ENCODE results near the gene DYRK1A.

DNA sequence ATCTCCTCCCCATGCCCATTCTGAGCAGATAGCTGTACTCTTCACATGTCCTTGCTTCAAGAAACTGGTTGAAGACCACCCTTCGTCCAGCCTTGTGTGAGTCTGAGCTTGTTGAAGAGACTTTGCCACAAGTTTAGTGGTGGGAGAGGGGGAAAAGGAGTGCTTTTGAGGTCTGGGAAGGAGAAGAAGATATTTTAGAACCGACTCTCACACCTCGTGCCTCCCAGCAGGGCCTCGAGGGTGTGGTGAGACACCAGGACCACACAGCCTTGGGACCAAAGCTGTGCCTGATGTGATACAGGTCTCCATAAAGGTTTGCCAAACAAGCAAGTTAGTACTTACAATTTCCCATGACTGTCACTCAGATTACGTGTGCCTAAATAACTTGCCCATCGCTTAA lies 201.8 kb downstream of the DYRK1A start:
- TF ChIP-seq, protein P1, sequence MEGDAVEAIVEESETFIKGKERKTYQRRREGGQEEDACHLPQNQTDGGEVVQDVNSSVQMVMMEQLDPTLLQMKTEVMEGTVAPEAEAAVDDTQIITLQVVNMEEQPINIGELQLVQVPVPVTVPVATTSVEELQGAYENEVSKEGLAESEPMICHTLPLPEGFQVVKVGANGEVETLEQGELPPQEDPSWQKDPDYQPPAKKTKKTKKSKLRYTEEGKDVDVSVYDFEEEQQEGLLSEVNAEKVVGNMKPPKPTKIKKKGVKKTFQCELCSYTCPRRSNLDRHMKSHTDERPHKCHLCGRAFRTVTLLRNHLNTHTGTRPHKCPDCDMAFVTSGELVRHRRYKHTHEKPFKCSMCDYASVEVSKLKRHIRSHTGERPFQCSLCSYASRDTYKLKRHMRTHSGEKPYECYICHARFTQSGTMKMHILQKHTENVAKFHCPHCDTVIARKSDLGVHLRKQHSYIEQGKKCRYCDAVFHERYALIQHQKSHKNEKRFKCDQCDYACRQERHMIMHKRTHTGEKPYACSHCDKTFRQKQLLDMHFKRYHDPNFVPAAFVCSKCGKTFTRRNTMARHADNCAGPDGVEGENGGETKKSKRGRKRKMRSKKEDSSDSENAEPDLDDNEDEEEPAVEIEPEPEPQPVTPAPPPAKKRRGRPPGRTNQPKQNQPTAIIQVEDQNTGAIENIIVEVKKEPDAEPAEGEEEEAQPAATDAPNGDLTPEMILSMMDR (IDR thresholded peaks at IDR 0.05), result no peak
- TF ChIP-seq POLR2A (IDR thresholded peaks at IDR 0.05), result no peak

Measured in uterus (tissue), 2 donors.